GM20000 (cell line): Measurements from ENCODE around the gene BEAN1.

Experiments used
- DNase-seq: peaks from one replicate; pipeline ENCODE4 v3.0.0; 2012; ENCODE audit warnings: low spot score
- TF ChIP-seq, protein P1 (sequence below): IDR thresholded peaks from 2 replicates; pipeline ENCODE4 v1.5.1; 2012; ENCODE audit warnings: mild to moderate bottlenecking, control low read depth; ENCODE audit errors: extremely low read depth, missing control alignments

Gene BEAN1

DNA sequence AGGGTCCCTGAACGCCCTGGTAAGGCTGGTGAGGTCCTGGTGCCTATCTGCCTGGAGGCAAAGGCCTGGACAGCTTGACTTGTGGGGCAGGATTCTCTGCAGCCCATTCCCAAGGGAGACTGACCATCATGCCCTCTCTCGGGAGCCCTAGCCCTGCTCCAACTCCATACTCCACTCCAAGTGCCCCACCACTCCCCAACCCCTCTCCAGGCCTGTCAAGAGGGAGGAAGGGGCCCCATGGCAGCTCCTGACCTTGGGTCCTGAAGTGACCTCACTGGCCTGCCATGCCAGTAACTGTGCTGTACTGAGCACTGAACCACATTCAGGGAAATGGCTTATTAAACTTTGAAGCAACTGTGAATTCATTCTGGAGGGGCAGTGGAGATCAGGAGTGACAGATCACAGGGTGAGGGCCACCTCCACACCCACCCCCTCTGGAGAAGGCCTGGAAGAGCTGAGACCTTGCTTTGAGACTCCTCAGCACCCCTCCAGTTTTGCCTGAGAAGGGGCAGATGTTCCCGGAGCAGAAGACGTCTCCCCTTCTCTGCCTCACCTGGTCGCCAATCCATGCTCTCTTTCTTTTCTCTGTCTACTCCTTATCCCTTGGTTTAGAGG, 23.5 kb upstream of the BEAN1 start:
- TF ChIP-seq, protein P1, sequence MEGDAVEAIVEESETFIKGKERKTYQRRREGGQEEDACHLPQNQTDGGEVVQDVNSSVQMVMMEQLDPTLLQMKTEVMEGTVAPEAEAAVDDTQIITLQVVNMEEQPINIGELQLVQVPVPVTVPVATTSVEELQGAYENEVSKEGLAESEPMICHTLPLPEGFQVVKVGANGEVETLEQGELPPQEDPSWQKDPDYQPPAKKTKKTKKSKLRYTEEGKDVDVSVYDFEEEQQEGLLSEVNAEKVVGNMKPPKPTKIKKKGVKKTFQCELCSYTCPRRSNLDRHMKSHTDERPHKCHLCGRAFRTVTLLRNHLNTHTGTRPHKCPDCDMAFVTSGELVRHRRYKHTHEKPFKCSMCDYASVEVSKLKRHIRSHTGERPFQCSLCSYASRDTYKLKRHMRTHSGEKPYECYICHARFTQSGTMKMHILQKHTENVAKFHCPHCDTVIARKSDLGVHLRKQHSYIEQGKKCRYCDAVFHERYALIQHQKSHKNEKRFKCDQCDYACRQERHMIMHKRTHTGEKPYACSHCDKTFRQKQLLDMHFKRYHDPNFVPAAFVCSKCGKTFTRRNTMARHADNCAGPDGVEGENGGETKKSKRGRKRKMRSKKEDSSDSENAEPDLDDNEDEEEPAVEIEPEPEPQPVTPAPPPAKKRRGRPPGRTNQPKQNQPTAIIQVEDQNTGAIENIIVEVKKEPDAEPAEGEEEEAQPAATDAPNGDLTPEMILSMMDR = no peak
- no peak for DNase-seq

DNA sequence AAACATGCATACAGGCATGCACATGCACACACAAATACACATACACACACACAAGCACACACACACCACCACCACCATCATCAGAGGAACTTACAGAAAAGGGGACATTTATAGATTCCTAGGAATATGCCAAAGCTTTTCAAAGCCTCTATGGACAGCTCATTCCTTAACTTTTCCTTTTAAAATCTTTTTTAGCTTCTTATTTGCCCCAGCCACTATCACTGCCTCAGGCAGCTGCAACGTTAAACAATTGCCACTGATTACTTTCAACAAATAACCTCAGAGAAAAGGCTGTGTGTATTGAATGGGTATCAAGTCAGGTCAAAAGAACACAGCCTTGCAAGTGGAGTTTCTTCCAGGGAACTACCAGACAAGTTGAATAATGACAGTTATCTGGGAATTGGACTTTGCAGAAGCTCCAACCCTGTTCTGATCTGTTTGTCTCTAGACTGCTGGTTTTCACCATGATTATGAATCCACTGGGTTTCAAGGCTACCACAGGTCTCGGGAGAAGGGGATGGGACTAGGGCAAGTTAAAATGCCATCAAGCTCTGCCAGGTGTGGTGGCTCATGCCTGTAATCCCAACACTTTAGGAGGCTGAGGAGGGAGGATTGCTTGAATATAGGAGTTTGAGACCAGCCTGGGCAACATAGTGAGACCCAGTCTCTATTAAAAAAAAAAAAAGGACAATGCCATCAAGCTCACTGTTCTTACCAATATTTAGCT, 21.9 kb upstream of the BEAN1 start:
- no peak for DNase-seq
- TF ChIP-seq, protein P1 = no peak

DNA sequence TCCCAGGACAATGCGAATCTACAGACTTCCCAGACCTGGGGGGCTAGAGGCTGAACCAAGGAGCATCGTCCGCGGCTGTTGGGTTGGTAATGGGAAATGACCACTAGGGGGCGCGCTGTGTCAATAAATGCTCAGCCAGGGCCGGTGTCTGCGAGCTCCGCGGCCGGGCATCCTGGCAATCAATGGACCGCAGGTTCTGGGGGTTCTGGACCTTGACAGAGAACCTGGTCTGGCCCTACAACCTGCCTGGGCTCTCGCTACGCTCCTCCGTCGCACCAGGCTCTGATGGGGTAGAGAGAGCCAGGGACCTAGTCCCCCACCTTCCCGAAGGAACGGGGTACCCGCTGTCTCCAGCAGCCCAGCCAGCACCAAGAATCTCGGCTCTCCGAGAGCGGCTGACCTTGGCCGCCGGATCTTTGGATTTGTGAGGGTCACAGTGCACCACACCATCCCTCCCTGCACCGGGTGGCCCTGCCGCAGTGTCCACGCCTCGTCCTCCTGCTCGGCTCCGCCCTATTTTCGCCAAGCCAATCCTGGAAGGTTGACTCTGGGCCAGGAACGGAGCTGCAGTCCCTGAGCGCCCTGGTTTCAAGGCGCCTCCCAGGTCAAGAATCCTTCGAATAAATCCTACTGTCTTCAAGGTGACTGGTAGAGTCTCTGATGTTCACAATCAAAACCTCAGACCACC, 20.4 kb upstream of the BEAN1 start:
- TF ChIP-seq, protein P1 = peak; percentile 90
- DNase-seq = peak; percentile 92

DNA sequence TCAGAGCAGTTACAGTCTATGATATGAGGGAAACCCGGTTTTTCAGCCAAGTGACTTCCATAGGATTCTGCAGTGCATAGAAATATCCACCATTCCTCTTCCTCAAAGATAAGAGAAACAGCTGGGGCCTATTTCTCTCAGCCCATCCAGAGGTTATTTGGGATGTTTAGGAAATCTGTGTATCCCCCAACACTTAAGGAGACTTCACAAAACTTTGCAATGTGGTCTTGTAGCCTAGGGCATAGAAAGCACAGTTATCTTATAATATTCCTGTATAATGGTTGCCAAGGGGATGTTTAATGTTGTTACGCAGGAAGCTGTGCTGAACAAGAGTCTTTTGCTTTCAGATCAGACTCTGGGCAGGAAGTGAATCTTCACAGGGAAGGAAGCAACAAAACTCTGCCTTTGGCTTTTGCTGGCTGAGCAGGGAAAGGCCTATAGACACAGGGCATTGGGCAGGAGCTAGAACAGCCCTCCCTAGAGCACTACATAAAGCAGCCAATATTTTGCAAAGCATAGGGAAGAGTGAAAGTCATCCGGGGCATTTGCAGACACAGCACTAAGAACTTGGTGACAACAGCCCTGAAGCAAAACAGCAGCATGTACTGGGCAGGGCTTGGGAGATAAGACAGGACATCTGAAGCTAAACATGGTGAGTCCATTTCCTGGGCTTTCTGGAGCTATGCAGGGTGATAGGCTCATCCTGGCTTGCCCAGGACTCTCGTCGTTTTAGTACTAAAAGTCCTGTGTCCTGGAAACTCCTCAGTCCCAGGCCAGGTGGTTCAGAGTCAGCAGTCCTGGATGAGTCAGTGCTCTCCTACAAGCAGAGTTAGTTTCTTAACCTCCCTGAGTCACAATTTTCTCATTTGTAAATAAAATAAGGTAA, 18.7 kb upstream of the BEAN1 start:
- TF ChIP-seq, protein P1 = no peak
- no peak for DNase-seq

DNA sequence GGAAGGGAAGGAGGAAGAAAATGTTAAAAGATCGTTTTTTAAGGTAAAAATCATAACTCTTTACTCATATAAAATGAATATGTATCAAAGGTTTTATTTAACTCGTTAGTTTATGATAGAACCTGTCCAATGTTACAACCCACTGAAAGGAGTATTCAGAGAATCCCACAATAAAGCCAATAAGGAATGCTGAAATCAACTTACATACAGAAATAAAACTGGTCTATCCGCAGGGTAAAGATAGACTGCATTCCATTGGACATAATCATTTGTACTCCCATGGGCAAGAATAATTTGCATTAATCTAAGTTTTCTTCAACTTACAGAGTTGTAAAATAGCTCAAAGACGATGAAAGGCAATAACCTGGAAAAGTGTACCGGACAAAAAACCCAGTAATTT, 17.9 kb upstream of the BEAN1 start:
- TF ChIP-seq, protein P1 = no peak
- no peak for DNase-seq

DNA sequence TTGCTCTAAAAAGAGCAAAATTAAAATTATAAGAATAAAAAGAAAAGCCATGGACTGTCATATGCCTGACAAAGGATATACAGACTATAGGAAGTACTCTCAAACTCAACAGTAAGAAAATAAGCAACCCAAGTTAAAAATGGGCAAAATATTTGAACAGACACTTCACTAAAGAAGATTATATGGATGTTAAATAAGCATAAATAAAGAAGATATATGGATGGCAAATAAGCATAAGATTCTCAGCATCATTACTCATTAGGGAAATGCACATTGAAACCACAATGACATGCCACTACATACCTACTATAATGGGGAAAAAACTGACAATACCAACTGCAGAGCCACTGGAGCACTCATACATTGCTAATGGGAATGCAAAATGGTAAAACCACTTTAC, 14.9 kb upstream of the BEAN1 start:
- no peak for DNase-seq
- TF ChIP-seq, protein P1 = no peak
